ENCODE measurements around the gene KIFBP. TPM values are rescaled to one million over a fixed set of nuclear protein-coding genes. Genes with fewer than 3 reads are reported as not detected.

Gene KIFBP
- total and polyA plus RNA-seq, 2 of the 13 experiments (the other 11 are each of a cell fraction or from before 2014, with no cell fraction given): 13.0 to 21.9 TPM

GRCh38 chr10:69061305-69062161 is 72.9 kb downstream of the KIFBP start (continued):
- TF ChIP-seq ADNP (CRISPR knock-in tag; IDR thresholded peaks at IDR 0.05) (no peak), ZNF124 (CRISPR knock-in tag; IDR thresholded peaks at IDR 0.05) (no peak), NR2F6 (IDR thresholded peaks at IDR 0.05) (no peak), NR2F6 (CRISPR knock-in tag; IDR thresholded peaks at IDR 0.05) (no peak), HOXD1 (CRISPR knock-in tag; IDR thresholded peaks at IDR 0.05) (no peak), MEIS1 (CRISPR knock-in tag; IDR thresholded peaks at IDR 0.05; ENCODE audit: borderline replicate concordance) (peak; percentile 25; the same call in 1 of the 2 replicates), SIN3A (IDR thresholded peaks at IDR 0.05; ENCODE audit: borderline replicate concordance, low read depth, low read length) (no peak), TFDP1 (CRISPR knock-in tag; IDR thresholded peaks at IDR 0.05; ENCODE audit: borderline replicate concordance) (no peak), MYNN (CRISPR knock-in tag; IDR thresholded peaks at IDR 0.05; ENCODE audit: low read depth) (no peak), ZNF274 (CRISPR knock-in tag; IDR thresholded peaks at IDR 0.05) (no peak), ZNF260 (CRISPR knock-in tag; IDR thresholded peaks at IDR 0.05; ENCODE audit: borderline replicate concordance, low read depth) (no peak), ZNF83 (CRISPR knock-in tag; IDR thresholded peaks at IDR 0.05; ENCODE audit: borderline replicate concordance) (no peak), ASH2L (IDR thresholded peaks at IDR 0.05; ENCODE audit: insufficient read length, low read depth, low read length) (peak; percentile 32), MIER3 (CRISPR knock-in tag; IDR thresholded peaks at IDR 0.05; ENCODE audit: borderline replicate concordance) (no peak), FOXO1 (CRISPR knock-in tag; IDR thresholded peaks at IDR 0.05) (no peak), KDM5B (CRISPR knock-in tag; IDR thresholded peaks at IDR 0.05; ENCODE audit: borderline replicate concordance) (peak; percentile 60; the same call in 1 of the 2 replicates), NR2C2 (CRISPR knock-in tag; IDR thresholded peaks at IDR 0.05; ENCODE audit: borderline replicate concordance) (no peak), XBP1 (CRISPR knock-in tag; IDR thresholded peaks at IDR 0.05) (no peak), NFATC3 (CRISPR knock-in tag; IDR thresholded peaks at IDR 0.05) (no peak)
- TF ChIP-seq, protein P1, sequence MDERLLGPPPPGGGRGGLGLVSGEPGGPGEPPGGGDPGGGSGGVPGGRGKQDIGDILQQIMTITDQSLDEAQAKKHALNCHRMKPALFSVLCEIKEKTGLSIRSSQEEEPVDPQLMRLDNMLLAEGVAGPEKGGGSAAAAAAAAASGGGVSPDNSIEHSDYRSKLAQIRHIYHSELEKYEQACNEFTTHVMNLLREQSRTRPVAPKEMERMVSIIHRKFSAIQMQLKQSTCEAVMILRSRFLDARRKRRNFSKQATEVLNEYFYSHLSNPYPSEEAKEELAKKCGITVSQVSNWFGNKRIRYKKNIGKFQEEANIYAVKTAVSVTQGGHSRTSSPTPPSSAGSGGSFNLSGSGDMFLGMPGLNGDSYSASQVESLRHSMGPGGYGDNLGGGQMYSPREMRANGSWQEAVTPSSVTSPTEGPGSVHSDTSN (CRISPR knock-in tag; IDR thresholded peaks at IDR 0.05): no peak
- TF ChIP-seq, protein P2, sequence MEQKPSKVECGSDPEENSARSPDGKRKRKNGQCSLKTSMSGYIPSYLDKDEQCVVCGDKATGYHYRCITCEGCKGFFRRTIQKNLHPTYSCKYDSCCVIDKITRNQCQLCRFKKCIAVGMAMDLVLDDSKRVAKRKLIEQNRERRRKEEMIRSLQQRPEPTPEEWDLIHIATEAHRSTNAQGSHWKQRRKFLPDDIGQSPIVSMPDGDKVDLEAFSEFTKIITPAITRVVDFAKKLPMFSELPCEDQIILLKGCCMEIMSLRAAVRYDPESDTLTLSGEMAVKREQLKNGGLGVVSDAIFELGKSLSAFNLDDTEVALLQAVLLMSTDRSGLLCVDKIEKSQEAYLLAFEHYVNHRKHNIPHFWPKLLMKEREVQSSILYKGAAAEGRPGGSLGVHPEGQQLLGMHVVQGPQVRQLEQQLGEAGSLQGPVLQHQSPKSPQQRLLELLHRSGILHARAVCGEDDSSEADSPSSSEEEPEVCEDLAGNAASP (CRISPR knock-in tag; IDR thresholded peaks at IDR 0.05; ENCODE audit: borderline replicate concordance): no peak
- TF ChIP-seq, protein P3, sequence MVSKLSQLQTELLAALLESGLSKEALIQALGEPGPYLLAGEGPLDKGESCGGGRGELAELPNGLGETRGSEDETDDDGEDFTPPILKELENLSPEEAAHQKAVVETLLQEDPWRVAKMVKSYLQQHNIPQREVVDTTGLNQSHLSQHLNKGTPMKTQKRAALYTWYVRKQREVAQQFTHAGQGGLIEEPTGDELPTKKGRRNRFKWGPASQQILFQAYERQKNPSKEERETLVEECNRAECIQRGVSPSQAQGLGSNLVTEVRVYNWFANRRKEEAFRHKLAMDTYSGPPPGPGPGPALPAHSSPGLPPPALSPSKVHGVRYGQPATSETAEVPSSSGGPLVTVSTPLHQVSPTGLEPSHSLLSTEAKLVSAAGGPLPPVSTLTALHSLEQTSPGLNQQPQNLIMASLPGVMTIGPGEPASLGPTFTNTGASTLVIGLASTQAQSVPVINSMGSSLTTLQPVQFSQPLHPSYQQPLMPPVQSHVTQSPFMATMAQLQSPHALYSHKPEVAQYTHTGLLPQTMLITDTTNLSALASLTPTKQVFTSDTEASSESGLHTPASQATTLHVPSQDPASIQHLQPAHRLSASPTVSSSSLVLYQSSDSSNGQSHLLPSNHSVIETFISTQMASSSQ (IDR thresholded peaks at IDR 0.05; ENCODE audit: low read depth): no peak
- TF ChIP-seq, protein P3 (CRISPR knock-in tag; IDR thresholded peaks at IDR 0.05; ENCODE audit: borderline replicate concordance): no peak
